GM08714 (cell line): ENCODE results near the gene TPGS2.

ENCODE experiments used
- H3K4me3 ChIP-seq: fragments of 200-500 bp; sonication (Bioruptor generic); 2 replicates; pipeline ENCODE4 v1.5.1; 2014; ENCODE audit warnings: mild to moderate bottlenecking, low read length, inconsistent platforms
- ZNF274 ChIP-seq: IDR thresholded peaks from 2 replicates; pipeline ENCODE4 v1.6.1; 2012; ENCODE audit warnings: mild to moderate bottlenecking, low read depth, low read length

The TPGS2 gene

DNA sequence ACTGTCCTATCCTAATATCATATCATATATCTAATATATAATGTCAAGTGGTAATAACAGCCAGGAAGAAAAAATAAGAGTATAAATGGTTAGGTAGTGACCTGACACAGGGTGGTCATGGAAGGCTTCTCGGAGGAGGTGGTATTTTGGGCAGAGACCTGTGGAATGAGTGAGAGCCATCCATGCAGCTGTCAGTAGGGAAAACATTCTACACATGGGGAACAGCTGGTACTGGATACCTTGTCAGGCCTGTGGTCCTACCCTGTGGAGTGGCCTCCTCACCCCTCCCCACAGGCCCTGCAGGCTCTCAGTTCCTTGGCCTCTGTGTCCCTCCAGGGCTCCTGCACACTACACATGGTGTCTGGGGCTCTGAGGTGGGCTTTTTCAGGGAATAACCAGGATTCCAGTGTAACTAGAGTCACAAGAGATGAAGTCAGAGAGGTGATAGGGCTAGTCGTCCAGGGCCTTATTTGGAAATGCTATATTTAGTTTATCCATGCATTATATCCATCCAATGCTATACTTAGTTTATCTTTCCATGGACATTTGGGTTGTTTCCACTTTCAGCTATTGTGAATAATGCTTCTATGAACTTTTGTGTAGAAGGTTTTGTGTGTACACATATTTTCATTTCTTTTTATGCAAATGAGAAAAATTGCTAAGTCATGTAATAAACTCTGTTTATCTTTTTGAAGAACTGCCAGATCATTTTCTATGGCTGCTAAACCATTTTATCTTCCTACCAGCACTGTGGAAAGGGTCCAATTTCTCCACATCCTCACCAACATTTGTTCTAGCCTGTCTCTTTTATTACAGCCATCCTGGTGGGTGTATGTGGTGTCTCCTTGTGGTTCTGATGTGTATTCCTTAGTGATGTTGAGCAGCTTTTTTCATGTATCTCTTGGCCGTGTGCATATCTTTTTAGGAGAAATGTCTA, 75.6 kb downstream of the TPGS2 start:
- no peak overlapping the region for H3K4me3 ChIP-seq
- no peak for TF ChIP-seq ZNF274

GRCh38 chr18:36745219-36745975, 83.4 kb downstream of the TPGS2 start:
- no peak for TF ChIP-seq ZNF274
- H3K4me3 ChIP-seq: no peak overlapping the region

DNA sequence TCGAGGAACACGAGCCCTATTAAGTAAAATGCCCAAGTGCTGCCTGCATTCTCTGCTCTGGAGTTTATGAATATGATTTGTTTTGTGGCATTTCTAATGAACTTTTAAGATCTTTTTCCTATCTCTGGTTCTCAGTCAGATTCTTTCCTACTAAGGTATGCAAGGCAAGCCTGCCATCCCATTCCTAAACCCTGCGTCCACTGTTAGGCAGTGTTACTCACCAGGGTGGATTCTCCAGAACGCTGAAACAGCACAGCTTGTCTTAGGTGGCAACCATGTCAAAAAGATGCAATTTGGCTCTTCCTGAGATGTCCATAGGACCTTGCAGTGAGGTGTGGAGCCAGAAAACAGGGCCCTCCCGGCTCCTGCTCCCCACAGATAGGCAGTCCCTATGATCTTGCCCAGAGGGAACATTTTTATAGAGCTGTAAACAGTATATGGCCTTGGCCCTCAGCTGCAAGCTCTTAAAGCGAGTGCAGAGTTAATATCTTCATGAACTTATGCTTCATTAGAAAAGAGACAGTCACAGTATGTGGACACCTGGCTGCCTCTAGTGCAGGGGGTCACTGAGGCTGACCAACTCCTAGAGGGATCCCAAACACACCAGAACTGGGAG, 84.4 kb downstream of the TPGS2 start:
- H3K4me3 ChIP-seq: no peak overlapping the region
- TF ChIP-seq ZNF274: no peak
